T-helper 2 cell treated with Interferon-gamma antibody and Interleukin-4, amounts not matched to agents 5 μg/mL and 100 μg/mL, for 36 hours (primary cell): Measurements from ENCODE around the gene MLST8.
"Not testable (repeated sequence)": the region's sequence is repeated elsewhere in the genome, so short reads cannot be mapped to it uniquely, and the experiment has no call there.

Experiments used
- DNase-seq: peaks from one replicate; pipeline ENCODE4 v3.0.0; 2021; ENCODE audit warnings: low spot score
- H3K27ac Mint-ChIP-seq: one replicate; pipeline ENCODE4 v1.8.0; 2021; ENCODE audit warnings: mild to moderate bottlenecking, mixed read lengths
- H3K27me3 Mint-ChIP-seq: one replicate; pipeline ENCODE4 v1.8.0; 2021; ENCODE audit warnings: low read depth, mixed read lengths
- H3K36me3 Mint-ChIP-seq: one replicate; pipeline ENCODE4 v1.8.0; 2021; ENCODE audit warnings: low read depth, mixed read lengths
- H3K4me1 Mint-ChIP-seq: one replicate; pipeline ENCODE4 v1.8.0; 2021; ENCODE audit warnings: low read depth, mixed read lengths
- H3K4me3 Mint-ChIP-seq: one replicate; pipeline ENCODE4 v1.8.0; 2022; ENCODE audit warnings: mild to moderate bottlenecking, moderate library complexity, mixed read lengths
- H3K9me3 Mint-ChIP-seq: one replicate; pipeline ENCODE4 v1.8.0; 2021; ENCODE audit warnings: mixed read lengths

Gene MLST8

DNA sequence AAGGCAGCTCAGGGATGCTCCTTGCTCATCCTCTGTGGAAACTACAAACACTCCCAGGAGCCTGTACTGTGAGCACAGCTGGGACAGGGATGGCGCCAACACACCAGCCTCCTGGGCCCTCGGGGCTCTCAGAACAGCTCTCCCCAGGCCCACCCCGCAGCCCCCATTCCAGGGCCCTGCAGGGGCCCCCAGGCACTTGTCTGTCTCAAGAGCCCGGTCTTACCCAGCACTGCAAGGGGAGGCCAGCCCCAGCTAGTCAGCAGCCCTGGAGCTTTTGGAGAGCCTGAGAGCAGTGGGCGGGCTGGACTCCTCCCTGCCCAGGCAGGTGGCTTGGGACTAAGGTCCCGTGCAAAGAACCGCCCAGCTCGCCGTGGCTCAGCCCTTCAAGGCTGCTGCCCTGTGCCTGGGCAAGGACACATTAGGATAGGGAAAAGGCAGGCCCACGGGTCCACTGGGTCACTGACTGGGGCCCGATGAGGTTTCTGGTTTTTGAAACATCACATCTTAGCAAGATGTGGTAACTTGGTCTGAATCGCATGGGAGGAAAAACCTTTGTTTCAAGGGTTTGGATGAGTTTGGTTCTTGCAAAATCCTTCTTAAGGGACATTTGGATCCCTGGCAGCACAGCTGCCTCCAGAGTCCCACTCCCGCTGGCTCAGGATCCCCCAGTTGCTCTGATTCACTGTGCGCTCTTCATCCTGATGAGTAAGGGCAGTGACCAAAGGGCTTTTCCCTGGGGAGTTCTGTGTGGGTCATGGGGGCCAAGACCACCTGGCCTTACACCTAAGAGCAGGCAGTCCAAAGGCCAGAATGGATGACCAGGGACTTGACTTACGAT is 33.8 kb downstream of the MLST8 start:
- H3K27me3 Mint-ChIP-seq, result peaks cover 3% of the 10 kb centered on the region
- H3K4me1 Mint-ChIP-seq, result no peaks in the 10 kb centered on the region
- H3K27ac Mint-ChIP-seq, result no peak overlapping the region
- DNase-seq, result no peak
- H3K4me3 Mint-ChIP-seq, result no peak overlapping the region
- no peaks in the 10 kb centered on the region for H3K9me3 Mint-ChIP-seq
- H3K36me3 Mint-ChIP-seq, result peaks cover 9% of the 10 kb centered on the region

DNA sequence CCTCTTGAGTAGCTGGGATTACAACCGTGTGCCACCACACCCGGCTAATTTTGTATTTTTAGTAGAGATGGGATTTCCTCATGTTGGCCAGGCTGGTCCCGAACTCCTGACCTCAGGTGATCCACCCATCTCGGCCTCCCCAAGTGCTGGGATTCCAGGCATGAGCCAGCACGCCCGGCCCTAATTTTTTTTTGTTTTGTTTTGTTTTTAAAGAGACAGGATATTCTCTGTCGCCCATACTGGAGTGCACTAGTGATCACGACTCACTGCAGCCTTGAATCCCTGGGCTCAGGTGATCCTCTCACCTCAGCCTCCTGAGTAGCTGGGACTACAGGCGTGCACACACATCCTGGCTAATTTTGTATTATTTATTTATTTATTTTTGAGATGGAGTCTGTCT is 35.1 kb downstream of the MLST8 start:
- H3K4me3 Mint-ChIP-seq, DNase-seq, H3K36me3 Mint-ChIP-seq, H3K27me3 Mint-ChIP-seq, H3K9me3 Mint-ChIP-seq, H3K27ac Mint-ChIP-seq, H3K4me1 Mint-ChIP-seq: not testable (repeated sequence)

DNA sequence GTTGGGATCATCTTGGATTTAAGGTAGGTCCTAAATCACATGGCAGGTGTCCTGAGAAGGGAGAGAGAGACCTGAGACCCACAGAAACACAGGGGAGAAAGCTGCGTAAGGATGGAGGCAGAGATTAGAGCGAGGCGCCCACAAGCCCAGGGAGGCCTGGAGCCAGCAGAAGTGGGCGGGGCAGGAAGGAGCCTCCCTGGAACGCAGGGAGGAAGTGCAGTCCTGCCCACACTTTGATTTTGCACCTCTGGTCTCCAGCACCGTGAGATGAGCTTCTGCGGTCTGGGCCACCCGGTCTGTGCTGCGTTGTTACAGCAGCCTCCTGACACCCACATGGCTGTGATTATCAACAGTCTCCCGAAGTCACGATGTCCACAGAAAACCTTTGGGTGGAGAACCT is 37.3 kb downstream of the MLST8 start:
- Mint-ChIP-seq H3K27ac (no peak overlapping the region), H3K9me3 (no peaks in the 10 kb centered on the region), H3K4me3 (no peak overlapping the region), H3K4me1 (no peaks in the 10 kb centered on the region), H3K36me3 (peaks cover 9% of the 10 kb centered on the region), H3K27me3 (no peaks in the 10 kb centered on the region)
- DNase-seq, result no peak

DNA sequence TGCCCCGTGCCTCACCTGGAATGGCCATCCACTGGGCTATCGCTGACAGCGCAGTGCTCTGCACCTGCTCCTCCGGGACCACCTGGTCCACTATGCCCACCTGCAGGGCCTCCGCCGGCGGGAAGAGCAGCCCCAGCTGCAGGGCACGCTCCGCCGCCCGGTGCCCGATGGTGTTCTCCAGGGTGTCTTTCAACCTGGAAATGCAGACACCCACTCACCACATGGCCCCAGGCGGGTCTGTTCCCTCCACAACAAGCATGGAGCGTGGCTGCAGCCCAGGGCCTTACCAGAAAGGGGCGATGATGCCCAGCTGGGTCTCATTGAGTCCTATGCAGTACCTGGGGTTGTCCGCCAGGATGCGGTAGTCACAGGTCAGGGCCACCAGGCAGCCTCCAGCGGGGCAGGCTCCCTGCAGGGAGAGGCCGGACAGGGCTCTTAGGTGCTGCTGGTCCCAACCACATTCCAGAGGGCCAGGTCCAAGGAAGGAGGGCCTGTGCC is 37.8 kb downstream of the MLST8 start:
- H3K27me3 Mint-ChIP-seq, result no peaks in the 10 kb centered on the region
- H3K27ac Mint-ChIP-seq, result no peak overlapping the region
- H3K4me3 Mint-ChIP-seq, result no peak overlapping the region
- peaks cover 11% of the 10 kb centered on the region for H3K36me3 Mint-ChIP-seq
- no peaks in the 10 kb centered on the region for H3K4me1 Mint-ChIP-seq
- no peak for DNase-seq
- H3K9me3 Mint-ChIP-seq, result no peaks in the 10 kb centered on the region

DNA sequence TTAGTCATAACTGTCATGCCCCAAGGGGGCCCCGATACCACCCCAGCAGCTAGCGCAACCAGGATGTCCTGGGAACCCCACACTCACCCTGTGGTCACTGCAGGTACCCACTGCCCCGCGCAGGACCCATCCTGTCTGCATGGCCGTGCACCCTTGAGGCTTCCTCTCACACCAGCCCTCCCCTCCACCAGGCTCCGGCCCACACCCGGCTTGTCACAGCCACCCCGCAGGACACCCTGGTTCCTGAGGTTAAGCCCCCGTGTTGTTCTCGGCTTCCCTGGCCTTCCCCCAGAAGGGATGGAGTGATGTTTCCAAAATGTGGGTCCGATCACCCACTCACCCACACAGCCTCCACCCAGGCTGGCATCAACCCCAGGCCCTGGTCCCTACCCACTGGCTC is 38.5 kb downstream of the MLST8 start:
- no peak overlapping the region for H3K27ac Mint-ChIP-seq
- H3K36me3 Mint-ChIP-seq, result peaks cover 11% of the 10 kb centered on the region
- no peak overlapping the region for H3K4me3 Mint-ChIP-seq
- no peaks in the 10 kb centered on the region for H3K4me1 Mint-ChIP-seq
- H3K9me3 Mint-ChIP-seq, result no peaks in the 10 kb centered on the region
- DNase-seq, result no peak
- H3K27me3 Mint-ChIP-seq, result no peaks in the 10 kb centered on the region

DNA sequence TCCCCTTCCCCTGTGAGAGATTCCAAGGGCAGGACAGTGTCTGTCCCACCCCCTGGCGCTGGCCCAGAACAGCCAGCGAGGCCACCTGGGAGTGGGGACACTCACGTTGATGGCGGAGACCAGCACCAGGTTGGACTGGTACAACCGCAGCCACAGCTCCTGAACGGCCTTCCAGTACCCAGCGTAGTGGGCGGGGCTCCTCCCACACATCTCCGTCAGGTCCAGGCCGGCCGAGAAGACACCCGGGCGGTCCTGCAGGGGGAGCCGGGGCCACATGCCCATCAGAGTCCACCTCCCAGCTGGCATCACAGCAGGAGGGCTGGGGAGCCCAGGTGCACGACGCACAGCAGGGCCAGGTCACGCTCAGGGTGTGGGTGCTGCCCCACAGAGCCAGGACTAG is 39.0 kb downstream of the MLST8 start:
- H3K4me3 Mint-ChIP-seq, result no peak overlapping the region
- H3K27ac Mint-ChIP-seq, result no peak overlapping the region
- H3K4me1 Mint-ChIP-seq, result no peaks in the 10 kb centered on the region
- H3K9me3 Mint-ChIP-seq, result no peaks in the 10 kb centered on the region
- H3K36me3 Mint-ChIP-seq, result peaks cover 11% of the 10 kb centered on the region
- no peak for DNase-seq
- no peaks in the 10 kb centered on the region for H3K27me3 Mint-ChIP-seq

DNA sequence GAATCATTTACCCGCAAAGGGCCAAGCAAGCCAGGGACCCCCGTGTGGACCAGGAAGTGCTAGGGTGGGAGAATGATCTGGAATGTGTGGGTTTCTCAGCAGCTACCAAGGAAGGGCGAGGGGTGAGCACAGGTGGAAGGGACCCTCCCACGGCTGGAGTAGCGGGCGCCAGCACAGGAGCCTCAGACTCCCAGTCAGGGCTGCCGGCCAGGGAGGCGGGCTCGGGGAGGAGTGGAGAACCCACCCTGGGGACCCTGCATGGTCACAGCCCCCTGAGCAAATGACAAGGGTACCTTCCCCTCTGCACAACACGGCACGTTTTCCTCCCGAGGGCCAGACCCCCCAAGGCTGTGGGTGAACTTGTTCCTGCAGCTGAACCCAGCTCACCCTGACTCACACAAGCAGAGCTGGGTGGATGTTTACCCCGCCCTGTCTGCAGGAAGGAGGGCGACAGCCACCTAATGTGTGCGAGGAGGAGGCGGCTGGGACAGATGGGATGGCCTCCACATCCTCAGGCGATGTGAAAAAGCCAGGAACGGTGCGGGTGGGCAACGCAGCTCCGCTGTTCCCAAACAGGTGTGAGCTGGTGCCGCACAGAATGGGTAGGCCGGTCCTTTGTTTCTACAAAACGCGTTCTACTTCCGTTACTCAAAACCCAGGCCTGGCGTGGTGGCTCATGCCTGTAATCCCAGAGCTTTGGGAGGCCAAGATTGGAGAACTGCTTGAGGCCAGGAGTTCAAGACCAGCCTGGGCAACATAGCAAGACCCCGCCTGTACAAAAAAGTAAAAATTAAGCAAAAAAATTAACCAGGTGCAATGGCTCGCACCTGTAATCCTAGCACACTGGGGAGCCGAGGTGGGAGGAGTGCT is 39.9 kb downstream of the MLST8 start:
- H3K4me3 Mint-ChIP-seq, result no peak overlapping the region
- DNase-seq, result no peak
- no peaks in the 10 kb centered on the region for H3K27me3 Mint-ChIP-seq
- no peaks in the 10 kb centered on the region for H3K9me3 Mint-ChIP-seq
- no peak overlapping the region for H3K27ac Mint-ChIP-seq
- no peaks in the 10 kb centered on the region for H3K4me1 Mint-ChIP-seq
- peaks cover 11% of the 10 kb centered on the region for H3K36me3 Mint-ChIP-seq

DNA sequence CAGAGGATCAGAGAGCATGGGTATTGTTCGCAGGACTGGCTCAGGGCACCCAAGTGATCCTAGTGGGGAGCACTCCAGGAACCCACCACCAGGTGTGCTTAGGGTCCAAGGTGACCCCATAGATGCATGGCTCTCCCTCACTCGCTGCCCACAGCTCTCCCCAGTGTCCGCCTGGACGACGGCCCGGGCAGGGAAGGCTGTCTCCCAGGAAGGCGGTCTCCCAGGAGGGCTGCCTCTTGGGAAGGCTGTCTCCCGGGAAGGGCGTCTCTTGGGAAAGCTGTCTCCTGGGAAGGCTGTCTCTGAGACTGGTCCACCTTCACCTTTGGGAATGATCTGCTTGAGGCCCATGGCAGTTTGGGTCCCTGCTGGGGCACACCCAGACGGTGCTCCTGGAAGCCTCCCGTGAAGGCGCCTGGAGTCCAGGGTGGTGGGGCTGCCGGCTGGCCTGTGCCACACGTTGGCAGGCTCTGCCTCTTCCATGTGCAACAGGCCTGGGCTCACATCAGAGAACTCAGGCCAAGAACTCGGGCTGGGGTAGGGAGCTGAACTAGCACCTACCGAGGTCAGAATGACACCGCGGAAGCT is 41.1 kb downstream of the MLST8 start:
- Mint-ChIP-seq H3K27ac (no peak overlapping the region), H3K27me3 (no peaks in the 10 kb centered on the region), H3K36me3 (peaks cover 14% of the 10 kb centered on the region), H3K4me1 (peaks cover 3% of the 10 kb centered on the region), H3K4me3 (no peak overlapping the region), H3K9me3 (no peaks in the 10 kb centered on the region)
- DNase-seq, result no peak

DNA sequence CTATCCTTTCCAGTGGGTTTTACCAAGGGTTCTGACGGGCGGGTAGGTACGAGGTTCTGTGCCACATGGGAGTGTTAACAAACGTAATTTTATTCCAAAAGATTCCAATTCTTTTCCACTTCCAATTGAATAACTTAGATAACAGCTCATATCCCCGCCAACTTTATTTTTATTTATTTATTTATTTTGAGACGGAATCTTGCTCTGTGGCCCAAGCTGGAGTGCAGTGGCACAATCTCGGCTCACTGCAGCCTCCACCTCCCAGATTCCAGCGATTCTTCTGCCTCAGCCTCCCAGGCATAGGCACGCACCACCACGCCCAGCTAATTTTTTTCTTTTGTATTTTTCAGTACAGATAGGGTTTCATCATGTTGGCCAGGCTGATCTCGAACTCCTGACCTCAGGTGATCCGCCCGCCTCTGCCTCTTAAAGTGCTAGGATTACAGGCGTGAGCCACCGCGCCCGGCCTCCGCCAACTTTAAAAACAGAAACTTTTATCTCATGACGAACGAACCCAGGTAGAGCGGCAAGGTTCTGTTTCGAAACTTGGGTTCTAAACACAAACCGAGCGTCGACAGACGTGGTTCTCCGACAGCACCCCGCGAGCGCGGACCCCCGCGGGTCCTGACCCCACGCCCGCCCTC is 45.5 kb downstream of the MLST8 start:
- H3K4me3 Mint-ChIP-seq, result peak overlapping the region; percentile 91
- no peaks in the 10 kb centered on the region for H3K9me3 Mint-ChIP-seq
- H3K4me1 Mint-ChIP-seq, result peaks cover 3% of the 10 kb centered on the region
- no peaks in the 10 kb centered on the region for H3K27me3 Mint-ChIP-seq
- H3K36me3 Mint-ChIP-seq, result peaks cover 27% of the 10 kb centered on the region
- H3K27ac Mint-ChIP-seq, result peak overlapping the region; percentile 92
- DNase-seq, result peak; percentile 24

DNA sequence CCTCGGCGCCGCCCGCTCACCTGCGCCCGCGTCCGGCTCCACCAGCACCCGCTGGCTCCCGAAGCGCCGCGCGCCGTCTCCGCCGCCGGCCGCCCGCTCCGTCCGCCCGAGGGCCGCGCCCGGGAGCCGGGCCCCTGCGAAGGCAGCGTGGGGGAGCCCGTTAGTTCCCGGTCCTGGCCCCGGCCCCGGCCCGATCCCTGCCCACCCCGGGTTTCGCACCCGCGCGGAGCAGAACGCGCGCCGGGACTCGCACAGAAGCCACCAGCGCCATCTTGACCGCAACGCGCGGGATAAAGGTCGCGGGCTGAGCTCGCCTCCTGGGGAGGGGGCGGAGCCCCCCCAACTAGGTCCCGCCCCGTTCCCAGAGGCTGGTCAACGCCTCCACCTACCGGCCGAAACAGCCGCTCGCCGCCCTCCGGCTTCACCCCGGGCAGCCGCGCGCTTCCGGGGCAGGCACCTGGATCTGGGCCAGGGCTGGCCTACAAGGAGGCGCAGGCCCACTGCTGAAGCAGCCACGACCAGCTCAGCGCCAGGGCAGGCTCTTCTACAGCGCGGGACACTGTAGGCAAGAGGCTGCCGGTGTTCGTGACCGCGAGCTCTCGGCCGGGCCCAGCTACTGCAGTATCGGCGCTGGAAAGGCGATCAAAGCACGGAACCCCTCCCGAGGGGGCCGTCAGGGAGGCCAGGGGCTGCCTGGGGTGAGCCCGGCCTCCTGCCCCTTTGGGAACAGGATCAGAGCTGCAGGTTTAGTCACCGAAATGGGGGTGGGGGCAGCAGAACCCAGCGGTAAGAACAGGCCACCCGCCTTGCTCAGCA is 46.2 kb downstream of the MLST8 start, which contains the start of gene ECI1:
Gene ECI1 (minus strand): TSS at position 292 of the 816 bp plus-strand sequence. CDS start 21 bp downstream, at position 271.
- peaks cover 34% of the 10 kb centered on the region for H3K36me3 Mint-ChIP-seq
- H3K4me3 Mint-ChIP-seq, result peak within 1 kb of the TSS; percentile 91
- no peaks in the 10 kb centered on the region for H3K9me3 Mint-ChIP-seq
- H3K4me1 Mint-ChIP-seq, result peaks cover 3% of the 10 kb centered on the region
- H3K27ac Mint-ChIP-seq, result peak within 1 kb of the TSS; percentile 92
- no peaks in the 10 kb centered on the region for H3K27me3 Mint-ChIP-seq
- peak; percentile 89 for DNase-seq

DNA sequence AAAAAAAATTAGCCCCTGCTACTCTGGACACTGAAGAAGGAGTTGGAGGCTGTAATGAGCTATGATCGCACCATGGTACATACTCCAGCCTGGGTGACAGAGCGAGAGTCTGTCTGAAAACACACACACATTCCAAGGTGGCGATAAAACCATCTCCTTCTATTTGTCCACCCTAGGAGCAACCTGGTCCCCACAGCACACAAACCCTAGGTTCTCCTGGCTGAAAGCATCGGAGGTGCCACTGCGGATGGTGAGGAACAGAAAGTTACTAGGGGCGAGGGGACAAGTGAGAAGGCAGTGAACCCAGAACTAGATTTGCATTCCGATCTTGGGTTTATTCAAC is 47.5 kb downstream of the MLST8 start:
- no peaks in the 10 kb centered on the region for H3K9me3 Mint-ChIP-seq
- no peak for DNase-seq
- peak overlapping the region; percentile 63 for H3K27ac Mint-ChIP-seq
- peaks cover 43% of the 10 kb centered on the region for H3K36me3 Mint-ChIP-seq
- H3K27me3 Mint-ChIP-seq, result no peaks in the 10 kb centered on the region
- H3K4me1 Mint-ChIP-seq, result peaks cover 3% of the 10 kb centered on the region
- H3K4me3 Mint-ChIP-seq, result no peak overlapping the region

DNA sequence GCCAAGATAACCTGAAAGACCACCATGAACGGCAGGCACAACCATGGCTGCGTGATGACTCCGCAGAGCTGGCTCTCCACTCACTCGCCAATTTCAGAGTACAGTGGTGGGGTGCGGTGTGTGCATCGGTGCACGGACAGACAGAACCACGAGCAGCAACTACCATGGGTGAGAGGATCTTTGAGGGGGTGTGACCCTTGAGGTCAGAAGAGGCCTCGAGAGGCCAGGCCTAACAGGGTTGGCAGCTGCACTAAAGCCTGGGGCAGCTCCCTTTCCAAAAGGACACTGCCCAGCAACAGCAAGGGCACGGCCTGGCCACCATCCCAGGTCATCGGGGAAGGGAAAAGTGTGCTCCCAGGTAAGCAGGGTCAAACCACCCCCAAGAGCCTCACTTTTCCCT is 48.0 kb downstream of the MLST8 start:
- DNase-seq, result no peak
- H3K27me3 Mint-ChIP-seq, result no peaks in the 10 kb centered on the region
- H3K27ac Mint-ChIP-seq, result no peak overlapping the region
- H3K9me3 Mint-ChIP-seq, result no peaks in the 10 kb centered on the region
- H3K4me3 Mint-ChIP-seq, result no peak overlapping the region
- H3K4me1 Mint-ChIP-seq, result peaks cover 3% of the 10 kb centered on the region
- H3K36me3 Mint-ChIP-seq, result peaks cover 48% of the 10 kb centered on the region

DNA sequence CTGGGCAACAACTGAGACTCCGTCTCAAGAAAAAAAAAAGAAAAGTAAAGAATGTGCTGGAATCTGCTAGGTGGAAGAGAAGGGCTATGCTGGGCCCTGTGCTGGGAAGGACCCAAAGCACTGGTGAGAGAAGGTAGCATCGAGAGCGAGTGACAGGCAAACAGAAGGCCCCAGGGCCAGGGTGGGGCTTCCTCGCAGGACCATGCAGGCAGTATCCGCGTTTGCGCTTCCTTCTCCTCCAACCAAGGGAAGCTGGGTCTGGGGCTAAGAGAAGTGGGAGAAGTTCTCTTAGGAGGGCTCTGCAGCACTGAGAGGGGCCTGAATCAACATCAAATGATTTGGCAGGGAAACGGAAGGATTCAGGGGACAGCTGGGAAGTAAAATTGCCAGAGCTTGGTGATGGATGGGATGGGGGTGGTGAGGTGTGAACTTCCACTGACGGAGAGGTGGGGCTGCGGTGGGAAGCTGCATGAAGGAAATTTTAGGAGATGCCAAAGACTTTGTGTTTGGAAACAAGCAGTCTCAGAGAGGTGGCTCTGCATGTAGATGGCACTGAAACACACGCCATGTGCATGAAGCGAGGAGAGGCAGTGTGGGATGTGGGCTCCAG is 51.4 kb downstream of the MLST8 start:
- Mint-ChIP-seq H3K4me3 (no peak overlapping the region), H3K36me3 (peaks cover 64% of the 10 kb centered on the region)

More for the DNA sequence above, 51.4 kb downstream of the MLST8 start:
- Mint-ChIP-seq H3K27me3 (no peaks in the 10 kb centered on the region), H3K4me1 (peaks cover 2% of the 10 kb centered on the region), H3K27ac (no peak overlapping the region), H3K9me3 (no peaks in the 10 kb centered on the region)
- DNase-seq, result no peak
